Cardiac muscle cell (in vitro differentiated cells and primary cell): ENCODE measurements around the gene PSMC3IP. TPM values are rescaled to one million over a fixed set of nuclear protein-coding genes. Genes with fewer than 3 reads are reported as not detected.

Experiments
- DNase-seq, 2 donors: peaks; one replicate each; pipeline versions ENCODE4 v3.0.0 to v3.0.0-alpha.2; 2010 to 2017; ENCODE audit warnings: low read depth in 1 of 2, low spot score in 1 of 2
- H3K27ac ChIP-seq: fragments of 200-600 bp; sonication (generic); 2 replicates; pipeline ENCODE4 v1.5.1; 2016
- H3K27me3 ChIP-seq: fragments of 200-600 bp; sonication (generic); 2 replicates; pipeline ENCODE4 v1.6.0; 2016; ENCODE audit warnings: control low read depth
- H3K36me3 ChIP-seq: fragments of 200-600 bp; sonication (generic); 2 replicates; pipeline ENCODE4 v1.5.1; 2016; ENCODE audit warnings: control low read depth
- H3K4me1 ChIP-seq: fragments of 200-600 bp; sonication (generic); 2 replicates; pipeline ENCODE4 v1.8.1; 2017; ENCODE audit warnings: low read depth, mild to moderate bottlenecking, mixed run types
- H3K4me3 ChIP-seq: fragments of 200-600 bp; sonication (generic); 2 replicates; pipeline ENCODE4 v1.5.1; 2016; ENCODE audit warnings: mild to moderate bottlenecking
- H3K9me3 ChIP-seq: fragments of 200-600 bp; sonication (generic); 2 replicates; pipeline ENCODE4 v1.5.1; 2017; ENCODE audit warnings: low read depth, mild to moderate bottlenecking, control low read depth
- CTCF ChIP-seq: IDR thresholded peaks from 2 replicates; pipeline ENCODE4 v1.5.1; 2012; ENCODE audit warnings: low read depth, mild to moderate bottlenecking, low read length
- polyA plus RNA-seq: library from polyadenylated mRNA; unstranded; fragments of >200 nt; fragmentation: Nextera tagmentation; extraction: Ambion mirVana; gene quantifications from 2 replicates; pipeline ENCODE4 v1.2.1, GENCODE V29; 2016
- total RNA-seq: library from RNA; depleted of rRNA; stranded (reverse); fragments of >200 nt; gene quantifications from 2 replicates; pipeline ENCODE4 v1.2.3, GENCODE V29; 2016

The PSMC3IP gene
- total and polyA plus RNA-seq, 2 experiments from 2014 or later = 6.2 to 14.0 TPM

- Histone ChIP-seq H3K9me3 (no peaks in the 10 kb centered on the region), H3K27me3 (no peaks in the 10 kb centered on the region), H3K4me1 (peaks cover 15% of the 10 kb centered on the region), H3K27ac (no peak overlapping the region), H3K4me3 (no peak overlapping the region), H3K36me3 (no peaks in the 10 kb centered on the region)
- no peak for TF ChIP-seq CTCF
- no peak for DNase-seq
Measured at GRCh38 chr17:42525221-42525620, 52.3 kb downstream of the PSMC3IP start.

GRCh38 chr17:42522798-42523278, 54.7 kb downstream of the PSMC3IP start:
- no peaks in the 10 kb centered on the region for H3K27me3 ChIP-seq
- no peak for DNase-seq
- peak overlapping the region; percentile 65 for H3K27ac ChIP-seq
- no peaks in the 10 kb centered on the region for H3K36me3 ChIP-seq
- TF ChIP-seq CTCF = no peak
- no peak overlapping the region for H3K4me3 ChIP-seq
- peaks cover 34% of the 10 kb centered on the region for H3K4me1 ChIP-seq
- H3K9me3 ChIP-seq = no peaks in the 10 kb centered on the region

Other genes starting within 250 kb of the PSMC3IP start
- gene STAT3, start 189.3 kb downstream of the PSMC3IP start, total RNA-seq = 82.1 and 87.8 TPM in 2 replicates
- 82.7 and 102 TPM in 2 replicates for gene STAT3, start 189.3 kb downstream of the PSMC3IP start, polyA plus RNA-seq
- 47.7 and 72.3 TPM in 2 replicates for gene CAVIN1, start 154.5 kb downstream of the PSMC3IP start, total RNA-seq
- gene CAVIN1, start 154.5 kb downstream of the PSMC3IP start, polyA plus RNA-seq = 40.0 and 61.3 TPM in 2 replicates
- 38.2 and 50.8 TPM in 2 replicates for gene ATP6V0A1, start 118.9 kb downstream of the PSMC3IP start, total RNA-seq
- 43.0 and 44.6 TPM in 2 replicates for gene ATP6V0A1, start 118.9 kb downstream of the PSMC3IP start, polyA plus RNA-seq
- gene NAGLU, start 41.5 kb downstream of the PSMC3IP start, total RNA-seq = 49.0 and 56.9 TPM in 2 replicates
- 37.1 and 56.9 TPM in 2 replicates for gene NAGLU, start 41.5 kb downstream of the PSMC3IP start, polyA plus RNA-seq
- gene HSD17B1, start 24.8 kb downstream of the PSMC3IP start, total RNA-seq = 4.3 and 6.0 TPM in 2 replicates
- gene HSD17B1, start 24.8 kb downstream of the PSMC3IP start, polyA plus RNA-seq = 2.8 and 3.0 TPM in 2 replicates
- 32.5 and 43.5 TPM in 2 replicates for gene COASY, start 15.6 kb downstream of the PSMC3IP start, total RNA-seq
- gene COASY, start 15.6 kb downstream of the PSMC3IP start, polyA plus RNA-seq = 74.7 and 97.4 TPM in 2 replicates
- 22.4 and 28.1 TPM in 2 replicates for gene MLX, start 10.6 kb downstream of the PSMC3IP start, total RNA-seq
- 37.1 and 47.3 TPM in 2 replicates for gene MLX, start 10.6 kb downstream of the PSMC3IP start, polyA plus RNA-seq
- 47.7 and 56.4 TPM in 2 replicates for gene RETREG3, start 31.6 kb upstream of the PSMC3IP start, total RNA-seq
- gene RETREG3, start 31.6 kb upstream of the PSMC3IP start, polyA plus RNA-seq = 46.9 and 48.0 TPM in 2 replicates
- 97.2 and 159 TPM in 2 replicates for gene TUBG1, start 32.0 kb upstream of the PSMC3IP start, total RNA-seq
- 162 and 177 TPM in 2 replicates for gene TUBG1, start 32.0 kb upstream of the PSMC3IP start, polyA plus RNA-seq
- gene TUBG2, start 81.6 kb upstream of the PSMC3IP start, total RNA-seq = 47.1 and 62.7 TPM in 2 replicates
- 67.4 and 83.1 TPM in 2 replicates for gene TUBG2, start 81.6 kb upstream of the PSMC3IP start, polyA plus RNA-seq
- gene PLEKHH3, start 99.3 kb upstream of the PSMC3IP start, total RNA-seq = 50.3 and 79.1 TPM in 2 replicates
- 54.7 and 95.6 TPM in 2 replicates for gene PLEKHH3, start 99.3 kb upstream of the PSMC3IP start, polyA plus RNA-seq
- gene CCR10, start 104.1 kb upstream of the PSMC3IP start, total RNA-seq = 5.8 and 13.5 TPM in 2 replicates
- gene CCR10, start 104.1 kb upstream of the PSMC3IP start, polyA plus RNA-seq = 16.3 and 21.1 TPM in 2 replicates
- 15.4 and 17.9 TPM in 2 replicates for gene CNTNAP1, start 104.8 kb upstream of the PSMC3IP start, total RNA-seq
- gene CNTNAP1, start 104.8 kb upstream of the PSMC3IP start, polyA plus RNA-seq = 3.5 and 3.9 TPM in 2 replicates
- 19.2 and 33.8 TPM in 2 replicates for gene EZH1, start 167.3 kb upstream of the PSMC3IP start, total RNA-seq
- gene EZH1, start 167.3 kb upstream of the PSMC3IP start, polyA plus RNA-seq = 22.7 and 34.9 TPM in 2 replicates
- gene RAMP2, start 183.5 kb upstream of the PSMC3IP start, total RNA-seq = 16.2 and 16.5 TPM in 2 replicates
- 20.6 and 28.0 TPM in 2 replicates for gene RAMP2, start 183.5 kb upstream of the PSMC3IP start, polyA plus RNA-seq
- gene VPS25, start 195.7 kb upstream of the PSMC3IP start, total RNA-seq = 101 and 129 TPM in 2 replicates
- 133 and 136 TPM in 2 replicates for gene VPS25, start 195.7 kb upstream of the PSMC3IP start, polyA plus RNA-seq
- 0.04 and 1.6 TPM in 2 replicates for gene WNK4, start 202.9 kb upstream of the PSMC3IP start, total RNA-seq
- 0.67 and 0.71 TPM in 2 replicates for gene WNK4, start 202.9 kb upstream of the PSMC3IP start, polyA plus RNA-seq
- 84.1 and 113 TPM in 2 replicates for gene COA3, start 221.0 kb upstream of the PSMC3IP start, total RNA-seq
- gene COA3, start 221.0 kb upstream of the PSMC3IP start, polyA plus RNA-seq = 228 and 275 TPM in 2 replicates
- gene CNTD1, start 221.1 kb upstream of the PSMC3IP start, total RNA-seq = 0.27 TPM in 1 of 2 replicates, not detected in the other
- gene CNTD1, start 221.1 kb upstream of the PSMC3IP start, polyA plus RNA-seq = 2.5 and 3.9 TPM in 2 replicates
- 64.5 and 112 TPM in 2 replicates for gene BECN1, start 246.6 kb upstream of the PSMC3IP start, total RNA-seq
- 65.2 and 71.5 TPM in 2 replicates for gene BECN1, start 246.6 kb upstream of the PSMC3IP start, polyA plus RNA-seq